ENCODE measurements around the gene MTHFSD. TPM values are rescaled to one million over a fixed set of nuclear protein-coding genes. Genes with fewer than 3 reads are reported as not detected.

MTHFSD gene
- total RNA-seq, 4 donors from 2014 or later = 10.1 to 17.9 (median 15.5) TPM

- DNase-seq (ENCODE audit: extremely low spot score) = no peak
- Histone ChIP-seq H3K9me3 (no peaks in the 10 kb centered on the region), H3K27me3 (peaks cover 0 to 11% (median 0%) of the 10 kb centered on the region in 4 donors), H3K36me3 (no peaks in the 10 kb centered on the region), H3K4me3 (no peak overlapping the region), H3K4me1 (peaks cover 10 to 28% (median 17%) of the 10 kb centered on the region in 4 donors), H3K27ac (replicated peaks in 1 of 4) (no peak overlapping the region)
- WGBS = 40% methylated on average over 6 of the region's 6 CpGs
- intact Hi-C loops (cut with DNase I) = loop anchor here (5.0 kb wide), 1 partner anchor 702 kb away; no protein-coding TSS in a partner anchor
- TF ChIP-seq POLR2A (IDR thresholded peaks at IDR 0.05; ENCODE audit: low read depth) (no peak), POLR2AphosphoS5 (IDR thresholded peaks at IDR 0.05) (no peak), EP300 (IDR thresholded peaks at IDR 0.05) (no peak), CTCF (IDR thresholded peaks at IDR 0.05) (no peak)
Observed at GRCh38 chr16:86524029-86524428, 31.0 kb downstream of the MTHFSD start.

DNA sequence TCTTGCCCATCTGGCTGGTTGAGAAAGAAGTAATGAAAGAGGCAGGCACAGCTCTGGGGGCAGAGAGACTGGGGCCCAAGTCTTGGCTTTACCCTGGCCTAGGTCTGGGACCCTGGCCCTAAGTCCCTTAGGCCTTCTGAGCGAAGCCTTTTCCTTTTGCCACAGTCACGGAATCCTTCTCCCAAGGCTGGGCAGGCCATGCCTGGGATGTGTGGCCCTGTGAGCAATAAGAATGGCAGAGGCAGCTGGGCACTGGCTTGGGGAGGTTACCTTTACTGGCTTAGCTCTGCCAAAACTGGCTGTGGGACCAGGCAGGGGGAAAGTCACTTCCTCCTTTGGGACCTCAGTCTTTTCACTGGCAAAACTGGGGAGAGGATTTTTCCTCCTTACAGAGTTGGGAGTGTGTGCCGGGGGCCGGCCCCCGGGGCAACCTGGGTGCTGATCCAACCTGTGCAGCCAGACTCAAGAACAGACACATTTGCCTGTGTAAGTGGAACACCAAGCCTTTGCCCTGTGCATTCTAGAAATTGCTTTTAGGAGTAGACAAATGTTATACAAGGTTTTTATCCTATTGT, 31.8 kb downstream of the MTHFSD start:
- TF ChIP-seq POLR2AphosphoS5 (IDR thresholded peaks at IDR 0.05) (no peak), POLR2A (IDR thresholded peaks at IDR 0.05; ENCODE audit: low read depth) (no peak), EP300 (IDR thresholded peaks at IDR 0.05) (no peak), CTCF (IDR thresholded peaks at IDR 0.05) (no peak)
- WGBS = 62% methylated on average over 5 of the region's 5 CpGs
- DNase-seq (ENCODE audit: extremely low spot score) = no peak
- Histone ChIP-seq H3K27ac (replicated peaks in 1 of 4) (no peak overlapping the region), H3K4me3 (no peak overlapping the region), H3K9me3 (no peaks in the 10 kb centered on the region), H3K4me1 (peaks cover 10 to 36% (median 20%) of the 10 kb centered on the region in 4 donors), H3K36me3 (no peaks in the 10 kb centered on the region), H3K27me3 (peaks cover 0 to 11% (median 0%) of the 10 kb centered on the region in 4 donors)
- intact Hi-C loops (cut with DNase I) = loop anchor here (5.0 kb wide), 1 partner anchor 701 kb away; no protein-coding TSS in a partner anchor

GRCh38 chr16:86522634-86523033, 32.4 kb downstream of the MTHFSD start:
- no peak for DNase-seq (ENCODE audit: extremely low spot score)
- TF ChIP-seq EP300 (IDR thresholded peaks at IDR 0.05) = no peak
- no peak for TF ChIP-seq POLR2AphosphoS5 (IDR thresholded peaks at IDR 0.05)
- no peak for TF ChIP-seq CTCF (IDR thresholded peaks at IDR 0.05)
- intact Hi-C loops (cut with DNase I) = loop anchor here (5.0 kb wide), 1 partner anchor 700 kb away; no protein-coding TSS in a partner anchor

GRCh38 chr16:86521236-86522197, 33.5 kb downstream of the MTHFSD start:
- Histone ChIP-seq H3K9me3 (no peaks in the 10 kb centered on the region), H3K27ac (replicated peaks in 1 of 4) (no peak overlapping the region), H3K4me1 (peaks cover 12 to 54% (median 38%) of the 10 kb centered on the region in 4 donors), H3K4me3 (no peak overlapping the region), H3K27me3 (peaks cover 0 to 20% (median 0%) of the 10 kb centered on the region in 4 donors), H3K36me3 (no peaks in the 10 kb centered on the region)
- TF ChIP-seq POLR2AphosphoS5 (IDR thresholded peaks at IDR 0.05) (no peak), CTCF (IDR thresholded peaks at IDR 0.05) (no peak), POLR2A (IDR thresholded peaks at IDR 0.05; ENCODE audit: low read depth) (no peak), EP300 (IDR thresholded peaks at IDR 0.05) (no peak)
- no peak for DNase-seq (ENCODE audit: extremely low spot score)
- WGBS = 76% methylated on average over 30 of the region's 35 CpGs
- intact Hi-C loops (cut with DNase I) = loop anchor here (5.0 kb wide), 1 partner anchor 699 kb away; no protein-coding TSS in a partner anchor

More at GRCh38 chr16:86522634-86523033, 32.4 kb downstream of the MTHFSD start:
- Histone ChIP-seq H3K36me3 (no peaks in the 10 kb centered on the region), H3K9me3 (no peaks in the 10 kb centered on the region), H3K27ac (replicated peaks in 1 of 4) (no peak overlapping the region), H3K4me1 (peaks cover 10 to 42% (median 27%) of the 10 kb centered on the region in 4 donors), H3K4me3 (no peak overlapping the region), H3K27me3 (peaks cover 0 to 11% (median 0%) of the 10 kb centered on the region in 4 donors)
- WGBS = 78% methylated on average over 16 of the region's 16 CpGs
